H1 (cell line): ENCODE data around the gene KCNA10. TPM values are rescaled to one million over a fixed set of nuclear protein-coding genes. Genes with fewer than 3 reads are reported as not detected.

ENCODE experiments used
- KDM1A ChIP-seq: fragments of 200-600, 300-600 bp; sonication (generic); IDR thresholded peaks from 2 replicates; pipeline ENCODE4 v1.7.1; 2016; ENCODE audit warnings: mild to moderate bottlenecking, low read length, borderline replicate concordance
- RFX5 ChIP-seq: IDR thresholded peaks from 2 replicates; pipeline ENCODE4 v1.6.1; 2011; ENCODE audit warnings: low read depth, low read length, improper control_type of control experiment, borderline replicate concordance
- TEAD4 ChIP-seq: IDR thresholded peaks from 2 replicates; pipeline ENCODE4 v1.6.1; 2012; ENCODE audit warnings: low read depth, low read length, inconsistent platforms, mixed read lengths
- polyA plus RNA-seq, 7 experiments: library from polyadenylated mRNA; depleted of rRNA in 3 of 7; stranded (reverse) in 5 of 7; unstranded in 2 of 7; fragments of >200 nt in 5 of 7; fragments of 200-250 nt in 2 of 7; gene quantifications; 1 replicate in 5 of 7; 2 replicates in 1 of 7; 4 replicates in 1 of 7; pipeline versions ENCODE4 v1.2.1 to v1.2.3, GENCODE V29; 2011 to 2013; ENCODE audit warnings: missing spikeins in 2 of 7, mixed read lengths in 2 of 7
- total RNA-seq: library from RNA; stranded (reverse); fragmentation: NEBNext Ultra II Directional; extraction: Animal tissue kit (Norgen Biotek cat#: 25700); gene quantifications from 2 replicates; pipeline ENCODE4 v1.2.1, GENCODE V29; 2021
- TF ChIP-seq, protein P1 (sequence below): IDR thresholded peaks from 2 replicates; pipeline ENCODE4 v1.6.1; 2012; ENCODE audit warnings: low read length, inconsistent platforms

The KCNA10 gene
- total and polyA plus RNA-seq, 2 of the 8 experiments (the other 6 are each of a cell fraction or from before 2014, with no cell fraction given), result not detected

DNA sequence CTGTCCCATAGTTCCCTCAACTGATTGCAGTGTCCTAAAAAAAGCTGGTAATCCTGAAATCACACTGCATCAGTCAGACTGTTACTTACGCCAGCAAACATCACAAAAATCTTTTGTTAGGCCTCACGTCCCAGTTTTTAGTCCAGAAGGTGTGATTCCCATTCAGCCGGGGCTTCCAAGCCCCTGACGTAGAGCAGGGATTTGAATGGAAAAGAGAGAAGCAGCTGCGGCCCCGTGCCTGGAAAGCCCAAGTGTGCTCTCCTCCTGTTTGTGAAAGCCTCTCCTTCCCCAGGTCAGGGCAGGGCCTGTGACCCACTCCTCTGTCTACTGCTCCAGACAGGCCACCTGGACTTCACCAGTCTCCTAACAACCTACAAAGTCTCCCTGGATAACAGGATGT lies 20.7 kb downstream of the KCNA10 start (continued):
- TF ChIP-seq, protein P1, sequence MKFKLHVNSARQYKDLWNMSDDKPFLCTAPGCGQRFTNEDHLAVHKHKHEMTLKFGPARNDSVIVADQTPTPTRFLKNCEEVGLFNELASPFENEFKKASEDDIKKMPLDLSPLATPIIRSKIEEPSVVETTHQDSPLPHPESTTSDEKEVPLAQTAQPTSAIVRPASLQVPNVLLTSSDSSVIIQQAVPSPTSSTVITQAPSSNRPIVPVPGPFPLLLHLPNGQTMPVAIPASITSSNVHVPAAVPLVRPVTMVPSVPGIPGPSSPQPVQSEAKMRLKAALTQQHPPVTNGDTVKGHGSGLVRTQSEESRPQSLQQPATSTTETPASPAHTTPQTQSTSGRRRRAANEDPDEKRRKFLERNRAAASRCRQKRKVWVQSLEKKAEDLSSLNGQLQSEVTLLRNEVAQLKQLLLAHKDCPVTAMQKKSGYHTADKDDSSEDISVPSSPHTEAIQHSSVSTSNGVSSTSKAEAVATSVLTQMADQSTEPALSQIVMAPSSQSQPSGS, result no peak
- TF ChIP-seq RFX5 (no peak), TEAD4 (no peak), KDM1A (no peak)
